SK-N-SH (cell line): ENCODE measurements around the gene ZHX3. TPM values are rescaled to one million over a fixed set of nuclear protein-coding genes. Genes with fewer than 3 reads are reported as not detected.

Experiments used
- CTCF ChIA-PET: fragments of 300-600, 350-600 bp; formaldehyde crosslinking; extraction: SDS; loops from one replicate; lab custom pipeline; 2021; lab: Yijun Ruan, JAX
- POLR2A ChIA-PET: fragments of 350-600 bp; sonication (Branson Sonifier 250); formaldehyde crosslinking; extraction: SDS; loops from one replicate; lab custom pipeline; 2020; ENCODE audit warnings: antibody characterized with exemption, inconsistent platforms; lab: Yijun Ruan, JAX
- DNase-seq: peaks from one replicate; pipeline ENCODE4 v3.0.0; 2012
- H2AFZ ChIP-seq: fragments of 200-600 bp; sonication (generic); 2 replicates; pipeline ENCODE4 v1.8.1; 2016; ENCODE audit warnings: antibody characterized with exemption, mild to moderate bottlenecking, low read depth
- H3F3A ChIP-seq: fragments of 200-600 bp; sonication (generic); replicated peaks from 2 replicates; pipeline ENCODE3; 2016; ENCODE audit warnings: antibody characterized with exemption, mild to moderate bottlenecking; ENCODE audit not compliant: insufficient read depth
- H3K27ac ChIP-seq, 2 experiments: fragments of 200-500 bp in 1 of 2; fragments of 200-600 bp in 1 of 2; sonication (Bioruptor generic) in 1 of 2; sonication (generic), shearing (Covaris generic) in 1 of 2; 2 replicates each; pipeline versions ENCODE4 v1.5.1 to v1.6.1; 2014 to 2016; ENCODE audit warnings: low read depth in 2 of 2, inconsistent platforms in 1 of 2, low read length in 1 of 2, mild to moderate bottlenecking in 1 of 2, mixed read lengths in 1 of 2
- H3K27me3 ChIP-seq: fragments of 200-600 bp; sonication (generic), shearing (Covaris generic); 2 replicates; pipeline ENCODE4 v1.6.1; 2016; ENCODE audit warnings: mixed run types; ENCODE audit not compliant: insufficient read depth
- H3K36me3 ChIP-seq, 2 experiments: fragments of 200-500 bp in 1 of 2; fragments of 200-600 bp in 1 of 2; sonication (Bioruptor generic) in 1 of 2; sonication (generic) in 1 of 2; replicated peaks in 1 of 2; 2 replicates each; pipeline versions ENCODE3 to v1.5.1; 2014 to 2016; ENCODE audit warnings: low read length in 1 of 2, mild to moderate bottlenecking in 1 of 2; ENCODE audit not compliant: insufficient read depth in 2 of 2, control insufficient read depth in 1 of 2
- H3K4me1 ChIP-seq, 2 experiments: fragments of 200-500 bp in 1 of 2; fragments of 200-600 bp in 1 of 2; sonication (Bioruptor generic) in 1 of 2; sonication (generic), shearing (Covaris generic) in 1 of 2; 2 replicates each; pipeline versions ENCODE4 v1.5.1 to v1.6.1; 2014 to 2016; ENCODE audit warnings: low read depth in 1 of 2, low read length in 1 of 2, mixed run types in 1 of 2; ENCODE audit not compliant: insufficient read depth in 2 of 2, control insufficient read depth in 1 of 2
- H3K4me2 ChIP-seq: fragments of 200-600 bp; sonication (generic), shearing (Covaris generic); 2 replicates; pipeline ENCODE4 v1.6.1; 2017; ENCODE audit warnings: mixed run types
- H3K4me3 ChIP-seq, 2 experiments: fragments of 200-500 bp in 1 of 2; fragments of 200-600 bp in 1 of 2; sonication (Bioruptor generic) in 1 of 2; sonication (generic), shearing (Covaris generic) in 1 of 2; 2 replicates each; pipeline versions ENCODE4 v1.5.1 to v1.8.1; 2014 to 2016; ENCODE audit warnings: low read depth in 2 of 2, inconsistent platforms in 1 of 2, low read length in 1 of 2, mild to moderate bottlenecking in 1 of 2, mixed read lengths in 1 of 2, moderate library complexity in 1 of 2
- H3K79me2 ChIP-seq: fragments of 200-600 bp; sonication (generic); 2 replicates; pipeline ENCODE4 v1.8.1; 2017; ENCODE audit warnings: mild to moderate bottlenecking; ENCODE audit not compliant: insufficient read depth
- H3K9ac ChIP-seq: fragments of 200-600 bp; sonication (generic); 2 replicates; pipeline ENCODE4 v1.6.1; 2017; ENCODE audit warnings: mixed run types
- H3K9me2 ChIP-seq: fragments of 200-600 bp; sonication (generic); 2 replicates; pipeline ENCODE4 v1.6.1; 2017; ENCODE audit warnings: mixed run types
- H3K9me3 ChIP-seq: fragments of 200-600 bp; sonication (generic); 2 replicates; pipeline ENCODE4 v1.6.1; 2017; ENCODE audit warnings: mixed run types, mild to moderate bottlenecking, moderate library complexity
- H4K20me1 ChIP-seq: fragments of 200-600 bp; sonication (generic); 2 replicates; pipeline ENCODE4 v1.6.1; 2017; ENCODE audit warnings: mild to moderate bottlenecking, mixed run types; ENCODE audit not compliant: insufficient read depth
- CHD2 ChIP-seq: fragments of 150-350 bp; IDR thresholded peaks from 2 replicates; pipeline ENCODE4 v1.6.1; 2018; ENCODE audit warnings: low read length; ENCODE audit not compliant: partially characterized antibody
- FOXJ3 ChIP-seq: sonication (generic); formaldehyde crosslinking; IDR thresholded peaks from 2 replicates; pipeline ENCODE4 v1.5.1; 2020; ENCODE audit warnings: mild to moderate bottlenecking, missing genetic modification reagents
- FOXM1 ChIP-seq: IDR thresholded peaks from 2 replicates; pipeline ENCODE4 v1.4.0; 2012; ENCODE audit warnings: low read depth, mild to moderate bottlenecking
- GABPA ChIP-seq: IDR thresholded peaks from 2 replicates; pipeline ENCODE4 v1.4.0; 2012; ENCODE audit warnings: low read depth, mild to moderate bottlenecking
- MEF2A ChIP-seq: IDR thresholded peaks from 2 replicates; pipeline ENCODE4 v1.4.0; 2012; ENCODE audit warnings: low read depth, borderline replicate concordance
- NRF1 ChIP-seq: IDR thresholded peaks from 2 replicates; pipeline ENCODE4 v1.6.1; 2012; ENCODE audit warnings: low read depth, mild to moderate bottlenecking, low read length
- POLR2AphosphoS5 ChIP-seq: IDR thresholded peaks from 2 replicates; pipeline ENCODE4 v1.6.1; 2012; ENCODE audit warnings: low read depth, low read length
- RAD21 ChIP-seq: IDR thresholded peaks from 2 replicates; pipeline ENCODE4 v1.6.1; 2012; ENCODE audit warnings: mild to moderate bottlenecking, low read length
- SIN3A ChIP-seq: IDR thresholded peaks from 2 replicates; pipeline ENCODE4 v1.6.1; 2012; ENCODE audit warnings: low read depth, mild to moderate bottlenecking, low read length, moderate library complexity, borderline replicate concordance
- SMC3 ChIP-seq: IDR thresholded peaks from 2 replicates; pipeline ENCODE4 v1.6.1; 2012; ENCODE audit warnings: low read depth, low read length, improper control_type of control experiment
- TAF1 ChIP-seq: IDR thresholded peaks from 2 replicates; pipeline ENCODE4 v1.6.1; 2012; ENCODE audit warnings: low read depth, mild to moderate bottlenecking, low read length, moderate library complexity, borderline replicate concordance
- TCF12 ChIP-seq: IDR thresholded peaks from 2 replicates; pipeline ENCODE4 v1.4.0; 2012
- TEAD4 ChIP-seq: IDR thresholded peaks from 2 replicates; pipeline ENCODE4 v1.4.0; 2012; ENCODE audit warnings: mild to moderate bottlenecking, borderline replicate concordance; ENCODE audit not compliant: insufficient read depth
- WGBS: methylation state at CpG from one replicate; pipeline ENCODE4 v1.1.6; 2017; ENCODE audit warnings: low lambda C conversion rate; 5-methylcytosine and 5-hydroxymethylcytosine counted together
- polyA plus RNA-seq, 3 experiments: library from polyadenylated mRNA; depleted of rRNA; stranded (reverse); fragments of >200 nt; gene quantifications; 2 replicates each; pipeline ENCODE4 v1.2.3, GENCODE V29; 2012
- TF ChIP-seq, protein P1 (sequence below): fragments of 200-600 bp; sonication (generic); IDR thresholded peaks from 2 replicates; pipeline ENCODE4 v1.6.1; 2017; ENCODE audit warnings: antibody characterized with exemption, mild to moderate bottlenecking, moderate library complexity
- TF ChIP-seq, protein P2 (sequence below): IDR thresholded peaks from 2 replicates; pipeline ENCODE4 v1.4.0; 2012; ENCODE audit warnings: low read depth, borderline replicate concordance
- TF ChIP-seq, protein P3 (sequence below): fragments of 150-350 bp; IDR thresholded peaks from 2 replicates; pipeline ENCODE4 v1.6.1; 2016; ENCODE audit warnings: mild to moderate bottlenecking, low read depth, low read length
- TF ChIP-seq, protein P4 (sequence below): IDR thresholded peaks from 2 replicates; pipeline ENCODE4; 2012
- TF ChIP-seq, protein P5 (sequence below): IDR thresholded peaks from 2 replicates; pipeline ENCODE4 v1.4.0; 2012; ENCODE audit warnings: low read depth

ZHX3 gene
- polyA plus RNA-seq, 1 of the 3 experiments (the other 2 are of a cell fraction), result 6.0 TPM

DNA sequence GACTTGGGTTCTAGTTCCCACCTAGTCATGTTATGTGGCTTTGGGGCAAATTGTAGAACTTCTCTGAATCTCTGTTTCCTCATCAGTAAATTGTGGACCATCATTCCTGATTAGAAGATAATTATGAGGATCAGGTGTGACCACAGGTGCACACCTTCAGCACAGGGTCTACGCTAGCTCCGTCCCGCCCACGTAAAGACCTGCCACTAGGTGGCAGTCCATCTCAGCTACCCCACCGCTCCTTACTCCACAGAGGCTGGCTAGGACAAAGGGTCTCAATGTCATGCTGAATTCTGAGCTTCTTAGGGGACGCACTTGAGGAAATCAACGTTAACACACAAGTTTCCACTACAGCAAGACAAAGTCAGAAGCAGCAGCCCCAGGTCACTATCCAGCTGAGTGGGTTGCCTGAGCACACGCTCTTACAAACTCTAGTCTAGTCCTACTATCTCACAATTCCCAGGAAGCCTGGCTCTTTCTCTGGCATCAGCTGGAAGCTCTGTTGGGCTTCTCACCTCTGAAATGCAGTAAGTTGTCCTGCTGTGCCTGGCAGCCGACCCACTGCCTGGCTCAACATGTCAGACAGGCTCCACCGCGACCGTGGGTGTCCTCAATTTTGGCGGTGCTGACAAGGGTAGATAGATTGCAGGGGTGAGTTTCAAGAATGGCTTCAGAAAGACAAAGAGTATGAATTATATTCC is 182.2 kb downstream of the ZHX3 start:
- H3F3A ChIP-seq, result peaks cover 12% of the 10 kb centered on the region
- H3K79me2 ChIP-seq, result peaks cover 30% of the 10 kb centered on the region
- 86% methylated on average over 11 of the region's 13 CpGs for WGBS
- TF ChIP-seq TAF1 (no peak), RAD21 (peak; percentile 59), SMC3 (peak; percentile 39)
- TF ChIP-seq, protein P1, sequence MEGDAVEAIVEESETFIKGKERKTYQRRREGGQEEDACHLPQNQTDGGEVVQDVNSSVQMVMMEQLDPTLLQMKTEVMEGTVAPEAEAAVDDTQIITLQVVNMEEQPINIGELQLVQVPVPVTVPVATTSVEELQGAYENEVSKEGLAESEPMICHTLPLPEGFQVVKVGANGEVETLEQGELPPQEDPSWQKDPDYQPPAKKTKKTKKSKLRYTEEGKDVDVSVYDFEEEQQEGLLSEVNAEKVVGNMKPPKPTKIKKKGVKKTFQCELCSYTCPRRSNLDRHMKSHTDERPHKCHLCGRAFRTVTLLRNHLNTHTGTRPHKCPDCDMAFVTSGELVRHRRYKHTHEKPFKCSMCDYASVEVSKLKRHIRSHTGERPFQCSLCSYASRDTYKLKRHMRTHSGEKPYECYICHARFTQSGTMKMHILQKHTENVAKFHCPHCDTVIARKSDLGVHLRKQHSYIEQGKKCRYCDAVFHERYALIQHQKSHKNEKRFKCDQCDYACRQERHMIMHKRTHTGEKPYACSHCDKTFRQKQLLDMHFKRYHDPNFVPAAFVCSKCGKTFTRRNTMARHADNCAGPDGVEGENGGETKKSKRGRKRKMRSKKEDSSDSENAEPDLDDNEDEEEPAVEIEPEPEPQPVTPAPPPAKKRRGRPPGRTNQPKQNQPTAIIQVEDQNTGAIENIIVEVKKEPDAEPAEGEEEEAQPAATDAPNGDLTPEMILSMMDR, result peak; percentile 68
- TF ChIP-seq, all 33 proteins: peak for 3
- Histone ChIP-seq H3K4me1 (peaks cover 9 to 25% of the 10 kb centered on the region in 2 experiments; a peak in 3 of 4 replicates), H2AFZ (no peak overlapping the region), H3K4me3 (peak overlapping the region in 1 of 2 experiments; percentile 34; a peak in 1 of 4 replicates), H3K9ac (no peak overlapping the region), H3K9me2 (no peaks in the 10 kb centered on the region), H3K27me3 (no peaks in the 10 kb centered on the region), H3K36me3 (peaks cover 0 to 2% of the 10 kb centered on the region in 2 experiments), H4K20me1 (peaks cover 22% of the 10 kb centered on the region), H3K4me2 (no peak overlapping the region), H3K9me3 (no peaks in the 10 kb centered on the region), H3K27ac (no peak overlapping the region)
- POLR2A ChIA-PET, result interaction anchor here (0.7 kb wide), 1 partner anchor 277 kb away, joined by 3 read pairs; no protein-coding TSS in a partner anchor
- peak; percentile 59 for DNase-seq
- CTCF ChIA-PET, result interaction anchor here (0.6 to 3.4 kb wide), 15 partner anchors 11 to 276 kb away, joined by 3 to 16 read pairs (median 3); partner anchors contain the start of gene LPIN3

DNA sequence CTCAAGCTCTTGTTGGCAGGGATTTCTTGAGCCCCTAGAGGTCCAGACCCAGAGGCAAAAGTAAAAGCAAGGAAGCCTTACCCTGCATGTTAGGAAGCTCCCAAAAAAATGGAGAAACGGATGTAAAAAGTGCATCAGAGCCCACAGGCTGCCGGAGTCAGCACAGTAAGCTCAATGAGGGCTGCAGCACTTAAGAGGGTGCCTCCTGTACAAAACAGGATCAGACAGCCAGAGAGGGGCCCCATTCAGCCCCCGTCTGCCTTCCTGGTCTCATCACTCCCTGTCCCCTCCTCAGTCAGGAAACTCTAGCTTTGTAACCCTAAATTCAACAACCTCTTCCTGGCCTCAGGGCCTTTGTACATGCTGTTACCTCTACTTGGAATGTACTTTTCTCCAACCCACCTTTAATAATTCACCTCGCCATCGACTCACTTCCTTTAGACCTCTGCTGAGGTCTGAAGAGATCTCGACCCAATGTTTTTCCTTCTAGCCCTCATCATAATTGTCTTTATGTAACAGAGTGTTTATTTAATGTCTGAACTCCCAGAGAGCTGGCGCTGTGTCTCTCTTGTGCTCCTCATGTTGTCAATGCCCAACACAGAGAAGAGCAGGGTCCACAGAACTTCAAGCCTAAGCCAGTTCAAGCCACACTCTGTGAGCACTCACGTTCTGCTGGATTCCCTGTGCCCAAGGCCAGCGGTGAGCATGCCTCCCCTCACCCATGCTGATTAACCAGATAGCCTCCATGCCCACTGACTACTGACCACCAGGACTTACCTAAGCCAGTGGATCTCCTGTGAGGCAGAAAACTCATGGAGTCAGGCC is 183.0 kb downstream of the ZHX3 start:
- Histone ChIP-seq H3K27ac (no peak overlapping the region), H3K36me3 (peaks cover 0 to 5% of the 10 kb centered on the region in 2 experiments), H3K79me2 (peaks cover 22% of the 10 kb centered on the region), H3K4me2 (no peak overlapping the region), H3K4me1 (peaks cover 6 to 18% of the 10 kb centered on the region in 2 experiments; a peak in 2 of 4 replicates), H3F3A (peaks cover 19% of the 10 kb centered on the region), H3K9me2 (no peaks in the 10 kb centered on the region), H4K20me1 (peaks cover 14% of the 10 kb centered on the region), H3K9ac (no peak overlapping the region), H3K4me3 (no peak overlapping the region), H3K27me3 (no peaks in the 10 kb centered on the region), H3K9me3 (no peaks in the 10 kb centered on the region), H2AFZ (no peak overlapping the region)
- POLR2A ChIA-PET, result interaction anchor here (0.7 kb wide), 1 partner anchor 278 kb away, joined by 3 read pairs; no protein-coding TSS in a partner anchor
- WGBS, result 84% methylated on average over 9 of the region's 9 CpGs
- DNase-seq, result no peak
- CTCF ChIA-PET, result interaction anchor here (0.6 to 2.6 kb wide), 13 partner anchors 10 to 277 kb away, joined by 3 to 11 read pairs (median 3); partner anchors contain the start of gene LPIN3
- TF ChIP-seq NRF1 (no peak), POLR2AphosphoS5 (no peak), FOXJ3 (no peak), SIN3A (no peak), GABPA (no peak), FOXM1 (no peak), MEF2A (no peak), TCF12 (no peak), TEAD4 (no peak), CHD2 (no peak)
- TF ChIP-seq, protein P2, sequence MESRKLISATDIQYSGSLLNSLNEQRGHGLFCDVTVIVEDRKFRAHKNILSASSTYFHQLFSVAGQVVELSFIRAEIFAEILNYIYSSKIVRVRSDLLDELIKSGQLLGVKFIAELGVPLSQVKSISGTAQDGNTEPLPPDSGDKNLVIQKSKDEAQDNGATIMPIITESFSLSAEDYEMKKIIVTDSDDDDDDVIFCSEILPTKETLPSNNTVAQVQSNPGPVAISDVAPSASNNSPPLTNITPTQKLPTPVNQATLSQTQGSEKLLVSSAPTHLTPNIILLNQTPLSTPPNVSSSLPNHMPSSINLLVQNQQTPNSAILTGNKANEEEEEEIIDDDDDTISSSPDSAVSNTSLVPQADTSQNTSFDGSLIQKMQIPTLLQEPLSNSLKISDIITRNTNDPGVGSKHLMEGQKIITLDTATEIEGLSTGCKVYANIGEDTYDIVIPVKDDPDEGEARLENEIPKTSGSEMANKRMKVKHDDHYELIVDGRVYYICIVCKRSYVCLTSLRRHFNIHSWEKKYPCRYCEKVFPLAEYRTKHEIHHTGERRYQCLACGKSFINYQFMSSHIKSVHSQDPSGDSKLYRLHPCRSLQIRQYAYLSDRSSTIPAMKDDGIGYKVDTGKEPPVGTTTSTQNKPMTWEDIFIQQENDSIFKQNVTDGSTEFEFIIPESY, result no peak
- TF ChIP-seq, protein P3, sequence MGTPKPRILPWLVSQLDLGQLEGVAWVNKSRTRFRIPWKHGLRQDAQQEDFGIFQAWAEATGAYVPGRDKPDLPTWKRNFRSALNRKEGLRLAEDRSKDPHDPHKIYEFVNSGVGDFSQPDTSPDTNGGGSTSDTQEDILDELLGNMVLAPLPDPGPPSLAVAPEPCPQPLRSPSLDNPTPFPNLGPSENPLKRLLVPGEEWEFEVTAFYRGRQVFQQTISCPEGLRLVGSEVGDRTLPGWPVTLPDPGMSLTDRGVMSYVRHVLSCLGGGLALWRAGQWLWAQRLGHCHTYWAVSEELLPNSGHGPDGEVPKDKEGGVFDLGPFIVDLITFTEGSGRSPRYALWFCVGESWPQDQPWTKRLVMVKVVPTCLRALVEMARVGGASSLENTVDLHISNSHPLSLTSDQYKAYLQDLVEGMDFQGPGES, result no peak
- TF ChIP-seq, protein P4, sequence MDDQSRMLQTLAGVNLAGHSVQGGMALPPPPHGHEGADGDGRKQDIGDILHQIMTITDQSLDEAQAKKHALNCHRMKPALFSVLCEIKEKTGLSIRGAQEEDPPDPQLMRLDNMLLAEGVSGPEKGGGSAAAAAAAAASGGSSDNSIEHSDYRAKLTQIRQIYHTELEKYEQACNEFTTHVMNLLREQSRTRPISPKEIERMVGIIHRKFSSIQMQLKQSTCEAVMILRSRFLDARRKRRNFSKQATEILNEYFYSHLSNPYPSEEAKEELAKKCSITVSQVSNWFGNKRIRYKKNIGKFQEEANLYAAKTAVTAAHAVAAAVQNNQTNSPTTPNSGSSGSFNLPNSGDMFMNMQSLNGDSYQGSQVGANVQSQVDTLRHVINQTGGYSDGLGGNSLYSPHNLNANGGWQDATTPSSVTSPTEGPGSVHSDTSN, result no peak
- TF ChIP-seq, protein P5, sequence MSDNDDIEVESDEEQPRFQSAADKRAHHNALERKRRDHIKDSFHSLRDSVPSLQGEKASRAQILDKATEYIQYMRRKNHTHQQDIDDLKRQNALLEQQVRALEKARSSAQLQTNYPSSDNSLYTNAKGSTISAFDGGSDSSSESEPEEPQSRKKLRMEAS, result no peak
